GM12875 (cell line): ENCODE data around the gene RMP24.

ENCODE experiments used
- H3K4me3 ChIP-seq: one replicate; pipeline ENCODE4 v1.5.1; 2011; ENCODE audit warnings: low read depth, low read length, control low read depth
- CTCF ChIP-seq: IDR thresholded peaks from 2 replicates; pipeline ENCODE4 v1.5.1; 2011; ENCODE audit warnings: low read depth, mild to moderate bottlenecking, control low read depth, inconsistent platforms, low read length, moderate library complexity, borderline replicate concordance; ENCODE audit not compliant: insufficient read depth

RMP24 gene

GRCh38 chr18:35948080-35948479 lies 24.4 kb upstream of the RMP24 start:
- no peak overlapping the region for H3K4me3 ChIP-seq
- no peak for TF ChIP-seq CTCF

- no peak for TF ChIP-seq CTCF
Observed at GRCh38 chr18:35949090-35949489, 23.4 kb upstream of the RMP24 start.

GRCh38 chr18:35949903-35950627 lies 22.4 kb upstream of the RMP24 start:
- no peak overlapping the region for H3K4me3 ChIP-seq
- peak; percentile 85 for TF ChIP-seq CTCF

More at GRCh38 chr18:35949090-35949489, 23.4 kb upstream of the RMP24 start:
- H3K4me3 ChIP-seq, result no peak overlapping the region

GRCh38 chr18:35950628-35950982 lies 21.9 kb upstream of the RMP24 start:
- H3K4me3 ChIP-seq, result no peak overlapping the region
- TF ChIP-seq CTCF, result no peak

GRCh38 chr18:35953688-35954087 lies 18.8 kb upstream of the RMP24 start:
- no peak overlapping the region for H3K4me3 ChIP-seq
- TF ChIP-seq CTCF, result no peak

GRCh38 chr18:35956226-35956625 lies 16.3 kb upstream of the RMP24 start:
- TF ChIP-seq CTCF, result no peak

GRCh38 chr18:35962320-35962719 lies 10.2 kb upstream of the RMP24 start:
- TF ChIP-seq CTCF, result no peak
- H3K4me3 ChIP-seq, result no peak overlapping the region

More at GRCh38 chr18:35956226-35956625, 16.3 kb upstream of the RMP24 start:
- H3K4me3 ChIP-seq, result no peak overlapping the region
